DOHH2 (cell line): Measurements from ENCODE around the gene AURKB.

Experiments
- H3F3A ChIP-seq: fragments of 200-600 bp; sonication (generic), shearing (Covaris generic); 2 replicates; pipeline ENCODE4 v1.6.0; 2016; ENCODE audit warnings: antibody characterized with exemption, mild to moderate bottlenecking; ENCODE audit not compliant: control insufficient read depth, insufficient read depth
- H3K27ac ChIP-seq: fragments of 200-600 bp; sonication (generic); 2 replicates; pipeline ENCODE4 v1.5.1; 2014; ENCODE audit warnings: low read depth, mild to moderate bottlenecking, low read length, moderate library complexity
- H3K27me3 ChIP-seq: fragments of 200-600 bp; sonication (generic); 2 replicates; pipeline ENCODE4 v1.6.1; 2014; ENCODE audit warnings: mild to moderate bottlenecking, low read length, mixed read lengths; ENCODE audit not compliant: control insufficient read depth
- H3K36me3 ChIP-seq: fragments of 200-600 bp; sonication (generic); 2 replicates; pipeline ENCODE4 v1.6.1; 2014; ENCODE audit warnings: mild to moderate bottlenecking, low read length, moderate library complexity, mixed read lengths; ENCODE audit not compliant: control insufficient read depth
- H3K4me1 ChIP-seq: fragments of 200-600 bp; sonication (generic); 2 replicates; pipeline ENCODE4 v1.6.1; 2014; ENCODE audit warnings: mild to moderate bottlenecking, low read length, mixed read lengths; ENCODE audit not compliant: control insufficient read depth
- H3K4me2 ChIP-seq: fragments of 200-600 bp; sonication (generic); 2 replicates; pipeline ENCODE4 v1.6.0; 2014; ENCODE audit warnings: mild to moderate bottlenecking, low read length, moderate library complexity
- H3K4me3 ChIP-seq: fragments of 200-600 bp; sonication (generic); 2 replicates; pipeline ENCODE4 v1.5.1; 2014; ENCODE audit warnings: mild to moderate bottlenecking, low read length, mixed read lengths
- H3K79me2 ChIP-seq: fragments of 200-600 bp; sonication (generic); 2 replicates; pipeline ENCODE4 v1.6.1; 2014; ENCODE audit warnings: mild to moderate bottlenecking, low read length, mixed read lengths; ENCODE audit not compliant: control insufficient read depth
- H3K9me2 ChIP-seq: fragments of 200-600 bp; sonication (generic); replicated peaks from 2 replicates; pipeline ENCODE4 v1.6.1; 2014; ENCODE audit warnings: mild to moderate bottlenecking, low read length, mixed read lengths; ENCODE audit not compliant: control insufficient read depth
- H3K9me3 ChIP-seq: fragments of 200-600 bp; sonication (generic); 2 replicates; pipeline ENCODE4 v1.6.1; 2014; ENCODE audit warnings: antibody characterized with exemption, low read length, mixed read lengths; ENCODE audit not compliant: control insufficient read depth, insufficient read depth
- H4K20me1 ChIP-seq: fragments of 200-600 bp; sonication (generic); 2 replicates; pipeline ENCODE4 v1.6.0; 2014; ENCODE audit warnings: low read depth, mild to moderate bottlenecking, antibody characterized with exemption, low read length, moderate library complexity; ENCODE audit not compliant: control insufficient read depth, insufficient read depth
- CTCF ChIP-seq: fragments of 200-600 bp; sonication (generic); IDR thresholded peaks from one replicate; pipeline ENCODE4 v1.5.1; 2014; ENCODE audit warnings: antibody characterized with exemption, mild to moderate bottlenecking, low read depth, low read length; ENCODE audit not compliant: poor library complexity, severe bottlenecking
- EZH2phosphoT487 ChIP-seq: fragments of 200-600 bp; sonication (generic); IDR thresholded peaks from 2 replicates; pipeline ENCODE4 v1.6.1; 2017; ENCODE audit warnings: borderline replicate concordance, mild to moderate bottlenecking, antibody characterized with exemption, low read length, moderate library complexity, mixed read lengths

AURKB gene

GRCh38 chr17:8163978-8164814, 46.2 kb downstream of the AURKB start:
- peaks cover 7% of the 10 kb centered on the region; the same call in 1 of the 2 replicates for H4K20me1 ChIP-seq
- peak overlapping the region; percentile 100 for H3K4me2 ChIP-seq
- H3K27me3 ChIP-seq = no peaks in the 10 kb centered on the region
- no peaks in the 10 kb centered on the region for H3K9me3 ChIP-seq
- peaks cover 48% of the 10 kb centered on the region for H3K4me1 ChIP-seq
- H3K36me3 ChIP-seq = peaks cover 33% of the 10 kb centered on the region
- H3K4me3 ChIP-seq = peak overlapping the region; percentile 99
- peak overlapping the region; percentile 69 for H3K27ac ChIP-seq
- H3K79me2 ChIP-seq = peaks cover 34% of the 10 kb centered on the region
- no peaks in the 10 kb centered on the region for H3K9me2 ChIP-seq
- peaks cover 18% of the 10 kb centered on the region for H3F3A ChIP-seq
- TF ChIP-seq EZH2phosphoT487 (no peak), CTCF (no peak)

GRCh38 chr17:8162997-8163977, 47.1 kb downstream of the AURKB start:
- Histone ChIP-seq H3K4me1 (peaks cover 53% of the 10 kb centered on the region), H3K4me3 (peak overlapping the region; percentile 99), H3K9me2 (no peaks in the 10 kb centered on the region), H3K27ac (peak overlapping the region; percentile 69), H3K79me2 (peaks cover 34% of the 10 kb centered on the region), H3K27me3 (no peaks in the 10 kb centered on the region), H3K9me3 (no peaks in the 10 kb centered on the region), H3K36me3 (peaks cover 38% of the 10 kb centered on the region), H4K20me1 (peaks cover 7% of the 10 kb centered on the region; the same call in 1 of the 2 replicates), H3F3A (peaks cover 18% of the 10 kb centered on the region), H3K4me2 (peak overlapping the region; percentile 100)
- TF ChIP-seq EZH2phosphoT487 (no peak), CTCF (no peak)

- no peaks in the 10 kb centered on the region for H3K27me3 ChIP-seq
- no peak for TF ChIP-seq EZH2phosphoT487
- no peak for TF ChIP-seq CTCF
- peaks cover 34% of the 10 kb centered on the region for H3K79me2 ChIP-seq
- peaks cover 43% of the 10 kb centered on the region for H3K36me3 ChIP-seq
- peak within 1 kb of the TSS; percentile 99 for H3K4me3 ChIP-seq
- peaks cover 18% of the 10 kb centered on the region for H3F3A ChIP-seq
- no peaks in the 10 kb centered on the region for H3K9me2 ChIP-seq
- peaks cover 7% of the 10 kb centered on the region; the same call in 1 of the 2 replicates for H4K20me1 ChIP-seq
- peak within 1 kb of the TSS; percentile 100 for H3K4me2 ChIP-seq
- peaks cover 55% of the 10 kb centered on the region for H3K4me1 ChIP-seq
- H3K9me3 ChIP-seq = no peaks in the 10 kb centered on the region
- peak within 1 kb of the TSS; percentile 69 for H3K27ac ChIP-seq
These were observed 48.0 kb downstream of the AURKB start, which contains the start of gene VAMP2 for GRCh38 chr17:8162233-8162996. Gene VAMP2 (minus strand): TSS chr17:8162948. CDS start chr17:8162879, 69 bp downstream.
